Measurements from ENCODE around the gene C1S.
A peak's percentile ranks its signal among the peaks of the same experiment; 100 is the strongest.

C1S gene

DNA sequence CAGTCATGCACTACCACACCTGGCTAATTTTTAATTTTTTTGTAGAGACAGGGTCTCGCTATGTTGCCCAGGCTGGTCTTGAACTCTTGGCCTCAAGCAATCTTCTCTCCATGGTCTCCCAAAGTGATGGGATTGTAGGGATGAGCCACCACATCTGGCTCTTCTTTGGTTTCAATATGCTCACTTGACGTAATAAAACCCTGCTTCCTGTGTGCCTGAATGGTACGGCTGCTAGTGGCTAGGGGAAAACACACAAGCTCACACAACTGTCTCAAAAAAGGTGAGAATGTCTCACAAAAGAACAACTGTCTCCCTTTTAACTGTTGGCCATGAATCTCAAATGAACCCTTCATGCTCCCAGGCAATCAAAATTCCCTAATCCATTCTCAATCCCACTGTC, 15.0 kb downstream of the C1S start:
- Histone ChIP-seq H3K4me3 (ENCODE audit: low read length in 2 of 2) (no peak overlapping the region), H3K27ac (ENCODE audit: low read length) (no peak overlapping the region), H3K27me3 (ENCODE audit: control insufficient read depth in 1 of 2, insufficient read depth in 2 of 2, low read length in 2 of 2) (no peaks in the 10 kb centered on the region), H3K9ac (ENCODE audit: low read length in 2 of 2) (no peak overlapping the region), H3K36me3 (ENCODE audit: control insufficient read depth in 2 of 2, insufficient read depth in 2 of 2, low read length in 2 of 2) (peaks cover 2 to 4% of the 10 kb centered on the region in 2 donors), H3K4me1 (ENCODE audit: control insufficient read depth, insufficient read depth, low read length) (peaks cover 9% of the 10 kb centered on the region), H3K9me3 (ENCODE audit: control insufficient read depth in 2 of 2, low read length in 2 of 2) (no peaks in the 10 kb centered on the region)

DNA sequence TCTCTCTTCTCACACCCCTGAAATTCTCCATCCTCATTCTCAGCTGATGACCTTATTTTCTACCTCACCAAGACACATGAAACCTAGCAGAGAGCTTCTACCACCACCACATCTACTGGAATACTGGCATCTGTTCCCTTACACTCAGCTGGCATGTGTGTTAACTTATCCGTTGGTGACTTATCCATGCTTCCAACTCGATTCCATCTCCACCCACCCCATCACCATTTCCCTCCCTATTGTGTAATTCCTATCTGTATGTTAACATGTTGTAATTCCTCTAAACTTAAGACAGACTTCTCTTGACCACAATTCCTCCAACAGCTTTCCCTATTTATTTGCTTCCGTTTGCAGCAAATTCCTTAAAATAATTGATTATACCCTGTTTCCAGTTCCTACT, 15.4 kb downstream of the C1S start:
- Histone ChIP-seq H3K9ac (ENCODE audit: low read length in 2 of 2) (no peak overlapping the region), H3K27me3 (ENCODE audit: control insufficient read depth in 1 of 2, insufficient read depth in 2 of 2, low read length in 2 of 2) (no peaks in the 10 kb centered on the region)

DNA sequence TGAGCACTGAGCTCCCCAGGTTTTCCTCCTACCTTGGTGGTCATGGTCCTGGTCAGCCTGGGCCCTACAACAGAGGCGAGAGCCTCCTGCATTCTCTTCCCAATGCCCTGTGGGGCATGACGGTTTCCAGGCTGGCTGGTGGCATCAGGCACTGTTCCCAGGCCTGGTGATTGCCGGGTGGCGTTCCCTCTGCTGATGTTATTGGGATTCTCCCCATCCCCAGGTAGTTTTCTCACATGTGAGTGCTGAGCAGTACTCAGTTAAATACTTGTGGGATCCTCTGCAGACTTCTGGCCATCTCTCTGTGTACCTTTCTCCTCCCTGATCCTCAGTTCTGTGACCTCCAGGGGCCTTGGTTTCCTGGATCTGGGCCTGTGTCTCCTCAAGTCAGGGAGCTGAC, 16.0 kb downstream of the C1S start:
- Histone ChIP-seq H3K36me3 (ENCODE audit: control insufficient read depth in 2 of 2, insufficient read depth in 2 of 2, low read length in 2 of 2) (peaks cover 8 to 9% of the 10 kb centered on the region in 2 donors), H3K27ac (ENCODE audit: low read length) (no peak overlapping the region), H3K9me3 (ENCODE audit: control insufficient read depth in 2 of 2, low read length in 2 of 2) (no peaks in the 10 kb centered on the region), H3K4me3 (ENCODE audit: low read length in 2 of 2) (no peak overlapping the region), H3K4me1 (ENCODE audit: control insufficient read depth, insufficient read depth, low read length) (peaks cover 15% of the 10 kb centered on the region), H3K27me3 (ENCODE audit: control insufficient read depth in 1 of 2, insufficient read depth in 2 of 2, low read length in 2 of 2) (no peaks in the 10 kb centered on the region), H3K9ac (ENCODE audit: low read length in 2 of 2) (no peak overlapping the region)

More for the DNA sequence above, 15.4 kb downstream of the C1S start:
- Histone ChIP-seq H3K36me3 (ENCODE audit: control insufficient read depth in 2 of 2, insufficient read depth in 2 of 2, low read length in 2 of 2) (peaks cover 6% of the 10 kb centered on the region in 2 donors), H3K9me3 (ENCODE audit: control insufficient read depth in 2 of 2, low read length in 2 of 2) (no peaks in the 10 kb centered on the region), H3K4me3 (ENCODE audit: low read length in 2 of 2) (no peak overlapping the region), H3K27ac (ENCODE audit: low read length) (no peak overlapping the region), H3K4me1 (ENCODE audit: control insufficient read depth, insufficient read depth, low read length) (peaks cover 11% of the 10 kb centered on the region)

DNA sequence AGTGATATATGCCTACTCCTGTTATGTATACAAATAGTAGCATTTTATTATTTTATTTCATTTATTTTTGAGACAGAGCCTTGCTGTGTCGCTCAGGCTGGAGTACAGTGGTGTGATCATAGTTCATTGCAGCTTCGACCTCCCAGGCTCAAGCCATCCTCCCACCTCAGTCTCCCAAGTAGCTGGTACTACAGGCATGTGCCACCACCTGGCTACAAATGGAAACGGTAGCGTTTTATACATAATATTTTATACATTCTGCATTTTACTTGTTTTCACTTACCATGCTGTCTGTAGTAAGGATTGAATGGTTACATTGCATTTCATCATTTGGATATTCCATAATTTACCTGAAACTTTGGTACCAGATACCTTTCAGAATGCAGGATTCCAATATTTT, 17.6 kb downstream of the C1S start:
- Histone ChIP-seq H3K9me3 (ENCODE audit: control insufficient read depth in 2 of 2, low read length in 2 of 2) (no peaks in the 10 kb centered on the region), H3K36me3 (ENCODE audit: control insufficient read depth in 2 of 2, insufficient read depth in 2 of 2, low read length in 2 of 2) (peaks cover 16 to 17% of the 10 kb centered on the region in 2 donors), H3K4me1 (ENCODE audit: control insufficient read depth, insufficient read depth, low read length) (peaks cover 15% of the 10 kb centered on the region), H3K4me3 (ENCODE audit: low read length in 2 of 2) (no peak overlapping the region), H3K9ac (ENCODE audit: low read length in 2 of 2) (no peak overlapping the region), H3K27me3 (ENCODE audit: control insufficient read depth in 1 of 2, insufficient read depth in 2 of 2, low read length in 2 of 2) (no peaks in the 10 kb centered on the region), H3K27ac (ENCODE audit: low read length) (no peak overlapping the region)

DNA sequence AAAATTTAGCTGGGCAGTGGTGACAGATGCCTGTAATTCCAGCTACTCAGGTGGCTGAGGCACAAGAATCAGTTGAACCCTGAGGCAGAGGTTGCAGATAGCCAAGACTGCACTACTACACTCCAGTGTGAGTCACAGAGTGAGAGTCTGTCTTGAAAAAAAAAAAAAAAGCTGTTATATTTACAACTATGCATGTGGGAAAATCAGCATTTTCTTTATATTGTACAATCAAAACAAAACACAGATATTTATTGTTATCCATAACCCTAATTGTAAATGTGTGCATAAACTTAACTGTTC, 19.3 kb downstream of the C1S start:
- Histone ChIP-seq H3K36me3 (ENCODE audit: control insufficient read depth in 2 of 2, insufficient read depth in 2 of 2, low read length in 2 of 2) (peaks cover 22 to 23% of the 10 kb centered on the region in 2 donors), H3K27ac (ENCODE audit: low read length) (peak overlapping the region; percentile 49), H3K27me3 (ENCODE audit: control insufficient read depth in 1 of 2, insufficient read depth in 2 of 2, low read length in 2 of 2) (no peaks in the 10 kb centered on the region), H3K9me3 (ENCODE audit: control insufficient read depth in 2 of 2, low read length in 2 of 2) (no peaks in the 10 kb centered on the region), H3K4me1 (ENCODE audit: control insufficient read depth, insufficient read depth, low read length) (peaks cover 15% of the 10 kb centered on the region), H3K4me3 (ENCODE audit: low read length in 2 of 2) (no peak overlapping the region), H3K9ac (ENCODE audit: low read length in 2 of 2) (no peak overlapping the region)

DNA sequence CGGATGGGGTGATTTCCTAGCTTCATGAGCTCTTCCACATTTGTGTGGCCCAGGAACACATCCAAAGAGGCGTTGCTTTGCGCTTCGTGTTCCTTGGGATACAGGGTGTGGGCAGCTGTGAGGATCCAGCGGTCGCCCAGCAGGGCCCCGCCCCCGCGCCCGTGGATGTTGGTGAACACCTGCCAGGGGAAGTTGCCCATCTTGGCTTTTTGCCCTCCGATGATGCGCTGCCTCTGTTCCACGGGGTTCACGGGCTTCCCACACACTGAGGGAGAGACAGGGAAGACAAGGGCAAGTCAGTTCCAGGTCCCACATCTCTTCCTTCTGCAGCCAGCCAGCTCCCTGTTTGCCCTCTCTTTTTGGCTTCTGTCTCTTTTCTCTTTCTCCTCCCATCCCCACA, 20.5 kb downstream of the C1S start:
- Histone ChIP-seq H3K9me3 (ENCODE audit: control insufficient read depth in 2 of 2, low read length in 2 of 2) (no peaks in the 10 kb centered on the region), H3K36me3 (ENCODE audit: control insufficient read depth in 2 of 2, insufficient read depth in 2 of 2, low read length in 2 of 2) (peaks cover 34 to 36% of the 10 kb centered on the region in 2 donors), H3K4me3 (ENCODE audit: low read length in 2 of 2) (no peak overlapping the region), H3K27ac (ENCODE audit: low read length) (no peak overlapping the region), H3K9ac (ENCODE audit: low read length in 2 of 2) (no peak overlapping the region), H3K4me1 (ENCODE audit: control insufficient read depth, insufficient read depth, low read length) (peaks cover 15% of the 10 kb centered on the region), H3K27me3 (ENCODE audit: control insufficient read depth in 1 of 2, insufficient read depth in 2 of 2, low read length in 2 of 2) (no peaks in the 10 kb centered on the region)

DNA sequence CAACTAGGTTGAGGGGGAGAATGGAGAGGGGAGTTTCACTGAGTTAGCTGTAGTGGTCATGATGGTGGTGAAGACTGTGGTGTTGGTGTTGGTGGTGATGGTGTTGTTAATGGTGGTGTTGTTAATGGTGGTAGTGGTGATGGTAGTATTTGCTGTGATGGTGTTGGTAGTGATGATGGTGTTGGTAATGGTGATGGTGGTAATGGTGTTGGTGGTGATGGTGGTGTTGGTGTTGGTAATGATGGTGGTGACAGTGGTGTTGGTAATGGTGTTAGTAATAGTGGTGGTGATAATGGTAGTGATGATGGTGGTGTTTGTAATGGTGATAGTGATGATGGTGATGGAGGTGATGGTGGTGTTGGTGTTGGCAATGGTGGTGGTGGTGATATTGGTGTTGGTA, 22.6 kb downstream of the C1S start:
- H3K36me3 ChIP-seq (ENCODE audit: control insufficient read depth in 2 of 2, insufficient read depth in 2 of 2, low read length in 2 of 2), result peaks cover 41 to 52% of the 10 kb centered on the region in 2 donors
- H3K27ac ChIP-seq (ENCODE audit: low read length), result no peak overlapping the region
- H3K9me3 ChIP-seq (ENCODE audit: control insufficient read depth in 2 of 2, low read length in 2 of 2), result no peaks in the 10 kb centered on the region
- H3K4me1 ChIP-seq (ENCODE audit: control insufficient read depth, insufficient read depth, low read length), result peaks cover 15% of the 10 kb centered on the region
- no peak overlapping the region for H3K9ac ChIP-seq (ENCODE audit: low read length in 2 of 2)
- no peak overlapping the region for H3K4me3 ChIP-seq (ENCODE audit: low read length in 2 of 2)
- H3K27me3 ChIP-seq (ENCODE audit: control insufficient read depth in 1 of 2, insufficient read depth in 2 of 2, low read length in 2 of 2), result no peaks in the 10 kb centered on the region

DNA sequence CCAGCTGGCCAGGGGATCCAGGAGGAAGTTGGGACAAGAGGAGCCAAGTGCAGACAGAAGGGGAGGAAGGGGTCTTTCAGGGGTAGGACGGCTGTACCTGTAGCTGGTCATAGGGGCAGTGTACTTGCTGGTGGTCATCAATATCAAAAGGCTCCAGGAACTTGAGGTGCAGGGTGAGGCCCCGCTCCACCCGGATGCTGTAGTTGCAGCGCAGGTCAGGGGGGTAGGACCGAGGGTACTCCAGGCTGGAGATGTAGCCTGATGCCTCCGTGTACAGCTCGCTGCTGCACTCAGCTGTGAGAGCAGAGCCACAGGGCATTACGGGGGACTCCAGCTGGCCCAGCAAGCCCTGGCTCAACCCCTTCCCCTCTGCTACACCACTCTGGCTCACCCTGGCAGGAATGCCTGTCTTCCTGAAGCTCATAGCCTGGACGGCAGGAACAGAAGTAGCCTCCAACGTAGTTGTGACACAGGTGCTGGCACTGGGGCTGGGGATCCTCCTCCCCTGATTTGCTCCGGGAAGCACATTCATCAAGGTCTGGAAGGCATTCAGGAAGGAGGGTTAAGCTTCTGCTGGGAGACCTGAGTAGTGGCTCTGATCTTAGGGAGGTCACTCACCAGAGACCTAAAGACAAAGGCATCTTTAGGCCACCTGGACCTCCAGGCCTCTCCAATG, 28.8 kb downstream of the C1S start:
- Histone ChIP-seq H3K4me3 (ENCODE audit: low read length in 2 of 2) (peak overlapping the region in 1 of 2 donors; percentile 87), H3K36me3 (ENCODE audit: control insufficient read depth in 2 of 2, insufficient read depth in 2 of 2, low read length in 2 of 2) (peaks cover 33 to 42% of the 10 kb centered on the region in 2 donors), H3K27me3 (ENCODE audit: control insufficient read depth in 1 of 2, insufficient read depth in 2 of 2, low read length in 2 of 2) (no peaks in the 10 kb centered on the region), H3K27ac (ENCODE audit: low read length) (no peak overlapping the region), H3K4me1 (ENCODE audit: control insufficient read depth, insufficient read depth, low read length) (peaks cover 36% of the 10 kb centered on the region), H3K9me3 (ENCODE audit: control insufficient read depth in 2 of 2, low read length in 2 of 2) (no peaks in the 10 kb centered on the region), H3K9ac (ENCODE audit: low read length in 2 of 2) (no peak overlapping the region)

DNA sequence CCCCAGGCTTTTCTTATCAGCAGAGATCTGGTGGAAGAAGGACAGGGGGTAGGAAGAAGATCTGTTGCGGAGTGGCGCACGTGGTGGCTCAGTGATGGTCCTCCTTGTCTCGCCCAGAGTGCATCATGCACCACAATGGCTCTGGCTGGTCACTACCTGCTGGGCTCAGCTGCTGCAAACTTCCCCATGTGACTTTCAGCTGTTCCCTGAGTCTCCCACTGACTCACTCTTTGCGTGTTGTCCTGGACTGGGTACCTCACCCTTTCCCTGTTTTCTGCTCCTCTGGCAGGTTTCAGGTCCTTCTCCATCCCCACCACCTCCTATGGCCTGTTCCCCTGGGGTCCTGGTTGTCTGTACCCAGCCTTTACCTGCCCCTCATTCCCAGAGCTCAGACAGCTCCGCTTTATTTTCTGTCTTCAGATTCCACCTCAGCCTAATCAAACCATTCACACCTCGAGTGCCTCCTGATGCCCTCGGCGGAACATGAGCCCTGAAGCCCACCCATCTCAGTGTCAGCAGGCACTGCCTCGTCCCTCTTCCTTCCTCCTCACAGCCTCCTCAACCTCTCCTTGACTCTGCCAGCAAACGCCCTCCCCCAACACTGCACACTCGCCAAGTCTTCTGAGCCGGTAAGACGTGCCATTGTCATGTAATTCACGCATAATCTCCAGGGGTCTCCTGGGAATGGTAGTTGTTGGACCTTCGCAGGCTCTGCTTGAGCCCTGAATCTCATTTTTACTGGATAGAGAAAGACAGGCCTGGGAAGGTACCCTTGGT, 29.9 kb downstream of the C1S start:
- H3K36me3 ChIP-seq (ENCODE audit: control insufficient read depth in 2 of 2, insufficient read depth in 2 of 2, low read length in 2 of 2), result peaks cover 23 to 33% of the 10 kb centered on the region in 2 donors
- peak overlapping the region; percentile 36 to 85 for H3K9ac ChIP-seq (ENCODE audit: low read length in 2 of 2)
- no peaks in the 10 kb centered on the region for H3K9me3 ChIP-seq (ENCODE audit: control insufficient read depth in 2 of 2, low read length in 2 of 2)
- peaks cover 36% of the 10 kb centered on the region for H3K4me1 ChIP-seq (ENCODE audit: control insufficient read depth, insufficient read depth, low read length)
- H3K27ac ChIP-seq (ENCODE audit: low read length), result peak overlapping the region; percentile 81
- H3K27me3 ChIP-seq (ENCODE audit: control insufficient read depth in 1 of 2, insufficient read depth in 2 of 2, low read length in 2 of 2), result no peaks in the 10 kb centered on the region
- H3K4me3 ChIP-seq (ENCODE audit: low read length in 2 of 2), result peak overlapping the region; percentile 40 to 87

DNA sequence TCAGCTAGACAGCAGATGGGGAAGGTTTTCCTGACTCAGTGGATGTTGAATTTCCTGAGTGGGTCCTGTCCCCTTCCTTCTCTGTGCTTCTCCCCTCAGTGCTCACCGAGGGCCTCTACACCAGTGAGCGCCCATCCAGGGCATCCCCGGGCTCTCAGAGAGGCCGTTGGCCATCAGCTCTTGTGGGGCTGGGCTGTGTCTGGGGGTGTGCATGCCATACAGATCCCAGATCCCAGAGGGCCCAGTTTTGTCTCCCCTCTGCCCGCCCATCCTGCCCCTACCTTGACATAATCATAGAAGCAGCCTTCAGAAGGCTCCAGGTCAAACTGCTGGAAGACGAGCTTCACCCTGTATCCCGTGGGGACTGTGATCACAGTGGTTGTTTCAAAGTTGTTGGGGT, 30.7 kb downstream of the C1S start:
- Histone ChIP-seq H3K9ac (ENCODE audit: low read length in 2 of 2) (peak overlapping the region; percentile 85 to 90), H3K9me3 (ENCODE audit: control insufficient read depth in 2 of 2, low read length in 2 of 2) (no peaks in the 10 kb centered on the region), H3K27me3 (ENCODE audit: control insufficient read depth in 1 of 2, insufficient read depth in 2 of 2, low read length in 2 of 2) (no peaks in the 10 kb centered on the region), H3K36me3 (ENCODE audit: control insufficient read depth in 2 of 2, insufficient read depth in 2 of 2, low read length in 2 of 2) (peaks cover 16 to 25% of the 10 kb centered on the region in 2 donors), H3K4me3 (ENCODE audit: low read length in 2 of 2) (peak overlapping the region; percentile 87 to 91), H3K4me1 (ENCODE audit: control insufficient read depth, insufficient read depth, low read length) (peaks cover 36% of the 10 kb centered on the region), H3K27ac (ENCODE audit: low read length) (peak overlapping the region; percentile 81)

DNA sequence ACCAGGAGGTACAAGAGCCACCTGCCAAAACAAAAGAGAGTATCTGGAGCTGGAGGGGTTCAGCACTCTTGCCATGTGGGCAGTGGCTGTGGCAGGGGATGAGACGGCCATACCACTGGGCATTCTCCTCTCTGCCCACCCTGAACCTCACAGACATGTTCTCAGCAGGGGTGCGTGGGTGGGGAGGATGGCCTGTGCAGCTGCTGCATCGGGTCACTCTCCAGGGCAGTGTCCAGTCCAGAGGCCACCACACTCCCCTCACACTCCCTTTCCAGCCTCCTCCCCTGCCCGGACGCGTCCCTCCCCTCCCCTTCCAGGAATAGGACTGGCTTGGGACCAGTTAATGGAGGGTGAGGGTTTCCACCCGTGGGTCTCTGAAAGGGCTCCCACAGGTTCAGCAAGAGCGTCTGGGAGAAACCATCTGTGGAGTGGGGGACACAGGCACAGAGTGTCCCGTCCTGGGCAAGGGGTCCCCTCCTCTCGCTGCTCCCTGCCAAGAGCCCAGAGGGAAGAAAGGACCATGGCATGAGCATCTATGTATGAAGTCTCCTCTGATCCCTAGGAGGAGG, 31.2 kb downstream of the C1S start:
- H3K27me3 ChIP-seq (ENCODE audit: control insufficient read depth in 1 of 2, insufficient read depth in 2 of 2, low read length in 2 of 2), result no peaks in the 10 kb centered on the region
- peak overlapping the region; percentile 85 to 90 for H3K9ac ChIP-seq (ENCODE audit: low read length in 2 of 2)
- peak overlapping the region; percentile 81 for H3K27ac ChIP-seq (ENCODE audit: low read length)
- H3K4me3 ChIP-seq (ENCODE audit: low read length in 2 of 2), result peak overlapping the region; percentile 87 to 91
- H3K4me1 ChIP-seq (ENCODE audit: control insufficient read depth, insufficient read depth, low read length), result peaks cover 36% of the 10 kb centered on the region
- peaks cover 10 to 20% of the 10 kb centered on the region in 2 donors for H3K36me3 ChIP-seq (ENCODE audit: control insufficient read depth in 2 of 2, insufficient read depth in 2 of 2, low read length in 2 of 2)
- no peaks in the 10 kb centered on the region for H3K9me3 ChIP-seq (ENCODE audit: control insufficient read depth in 2 of 2, low read length in 2 of 2)

All from stomach smooth muscle (tissue), 2 donors.